Measurements from ENCODE around the gene SHISA6.

SHISA6 gene

DNA sequence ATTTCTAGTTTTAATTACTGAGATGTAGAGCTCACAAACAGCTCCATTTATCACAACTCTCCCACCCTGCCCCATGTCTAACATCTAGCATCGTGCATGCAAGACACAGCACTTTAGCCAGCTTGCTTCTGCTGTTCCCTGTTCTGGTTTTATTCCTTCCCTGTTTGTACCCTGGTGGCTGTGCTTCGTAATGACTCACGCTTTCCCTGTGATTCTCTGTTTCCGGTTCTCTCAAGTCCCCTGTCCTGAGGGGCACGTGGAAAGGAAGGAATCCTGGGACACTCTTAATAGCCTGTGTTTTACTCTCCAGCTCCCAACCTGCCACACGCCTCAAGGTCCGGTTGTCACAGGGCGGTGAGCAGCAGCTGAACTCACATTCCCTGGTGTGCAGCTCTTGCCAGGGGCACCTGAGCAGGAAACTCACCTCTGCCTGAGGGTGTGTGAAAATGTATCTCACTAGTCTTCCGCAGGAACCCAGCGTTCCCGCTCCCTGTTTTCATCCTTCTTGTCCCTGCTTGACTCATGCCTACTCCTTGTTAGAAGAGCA is 10.6 kb downstream of the SHISA6 start:
- in situ Hi-C loops (cut with MboI; ENCODE audit: low pct_unique_long_range_greater_than_20kb, low sequenced_read_pairs, unreplicated experiment): no loop called here
- TF ChIP-seq, protein P1, sequence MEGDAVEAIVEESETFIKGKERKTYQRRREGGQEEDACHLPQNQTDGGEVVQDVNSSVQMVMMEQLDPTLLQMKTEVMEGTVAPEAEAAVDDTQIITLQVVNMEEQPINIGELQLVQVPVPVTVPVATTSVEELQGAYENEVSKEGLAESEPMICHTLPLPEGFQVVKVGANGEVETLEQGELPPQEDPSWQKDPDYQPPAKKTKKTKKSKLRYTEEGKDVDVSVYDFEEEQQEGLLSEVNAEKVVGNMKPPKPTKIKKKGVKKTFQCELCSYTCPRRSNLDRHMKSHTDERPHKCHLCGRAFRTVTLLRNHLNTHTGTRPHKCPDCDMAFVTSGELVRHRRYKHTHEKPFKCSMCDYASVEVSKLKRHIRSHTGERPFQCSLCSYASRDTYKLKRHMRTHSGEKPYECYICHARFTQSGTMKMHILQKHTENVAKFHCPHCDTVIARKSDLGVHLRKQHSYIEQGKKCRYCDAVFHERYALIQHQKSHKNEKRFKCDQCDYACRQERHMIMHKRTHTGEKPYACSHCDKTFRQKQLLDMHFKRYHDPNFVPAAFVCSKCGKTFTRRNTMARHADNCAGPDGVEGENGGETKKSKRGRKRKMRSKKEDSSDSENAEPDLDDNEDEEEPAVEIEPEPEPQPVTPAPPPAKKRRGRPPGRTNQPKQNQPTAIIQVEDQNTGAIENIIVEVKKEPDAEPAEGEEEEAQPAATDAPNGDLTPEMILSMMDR (IDR thresholded peaks at IDR 0.05; ENCODE audit: extremely low read depth, insufficient read depth, missing control alignments): no peak
- no peak for DNase-seq (ENCODE audit: low spot score)

DNA sequence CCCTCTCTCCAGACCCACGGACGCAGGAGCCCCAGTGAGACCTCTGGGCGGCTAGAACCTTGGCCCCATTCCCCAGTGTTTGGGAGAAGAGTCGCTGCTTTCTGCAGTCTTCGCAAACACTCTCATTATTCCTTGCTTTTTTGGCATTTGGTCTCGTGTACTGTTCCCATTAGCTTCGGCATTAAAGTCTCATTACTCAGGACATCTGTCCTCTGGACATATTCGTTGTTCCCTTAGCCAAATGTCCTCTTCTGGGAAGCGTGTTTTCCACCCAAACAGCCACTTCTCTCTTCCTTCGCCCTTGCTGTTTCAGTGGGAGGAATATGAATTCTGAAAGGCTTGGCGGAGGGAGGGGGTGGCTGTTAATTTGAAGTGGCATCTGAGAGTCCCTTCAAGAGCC is 11.1 kb downstream of the SHISA6 start:
- in situ Hi-C loops (cut with MboI; ENCODE audit: low pct_unique_long_range_greater_than_20kb, low sequenced_read_pairs, unreplicated experiment): no loop called here
- TF ChIP-seq, protein P1 (IDR thresholded peaks at IDR 0.05; ENCODE audit: extremely low read depth, insufficient read depth, missing control alignments): no peak
- no peak for DNase-seq (ENCODE audit: low spot score)

DNA sequence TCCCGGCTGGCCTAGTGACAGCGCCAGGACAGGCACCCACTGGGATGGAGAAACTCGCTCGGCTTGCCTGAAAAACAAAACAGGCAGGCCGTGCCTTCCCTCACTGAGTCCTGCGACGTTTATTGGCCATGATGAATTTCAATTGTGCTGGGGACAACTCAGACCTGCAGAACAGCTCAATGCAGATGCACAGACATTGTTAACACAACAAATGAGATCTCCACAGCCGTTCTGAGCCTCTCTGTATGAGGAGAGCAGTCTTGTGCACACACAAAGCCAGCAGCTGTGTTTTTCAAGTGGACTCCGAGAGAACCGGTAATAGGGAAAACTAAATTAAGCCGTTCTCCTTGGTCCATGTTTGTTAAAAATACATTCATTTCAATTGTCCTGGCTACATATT is 15.9 kb downstream of the SHISA6 start:
- TF ChIP-seq, protein P1 (IDR thresholded peaks at IDR 0.05; ENCODE audit: extremely low read depth, insufficient read depth, missing control alignments): no peak
- in situ Hi-C loops (cut with MboI; ENCODE audit: low pct_unique_long_range_greater_than_20kb, low sequenced_read_pairs, unreplicated experiment): no loop called here
- no peak for DNase-seq (ENCODE audit: low spot score)

DNA sequence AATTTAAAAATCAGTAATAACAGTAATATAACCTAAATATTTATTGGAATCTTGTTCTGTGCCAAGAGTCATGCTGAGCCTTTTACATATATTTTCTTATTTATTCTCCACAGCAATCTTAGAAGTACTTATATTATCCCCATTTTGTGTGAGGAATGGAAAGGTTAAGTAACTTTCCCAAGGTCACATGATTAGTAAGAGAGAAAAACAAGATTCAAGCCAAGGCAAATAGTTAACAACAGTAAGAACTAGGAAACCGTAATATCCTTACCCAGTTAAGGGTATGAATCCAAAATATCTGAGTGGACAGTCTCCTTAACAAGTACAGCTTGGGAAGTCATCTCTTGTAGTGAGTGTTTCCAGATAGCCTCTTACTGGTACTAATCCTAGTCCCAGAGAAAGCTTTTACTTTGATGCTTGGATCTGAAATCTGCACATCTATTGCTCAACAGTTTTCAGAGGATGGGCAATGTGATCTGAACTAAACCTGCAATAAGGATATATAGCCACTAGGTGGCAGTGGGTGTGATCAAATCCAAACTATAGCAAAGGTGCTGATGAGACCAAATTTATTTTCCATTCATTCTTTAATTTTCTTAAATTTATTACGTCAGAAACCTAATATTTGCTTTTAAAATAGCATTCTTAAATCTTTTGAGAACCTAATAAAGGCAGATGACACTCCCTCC is 23.3 kb downstream of the SHISA6 start:
- in situ Hi-C loops (cut with MboI; ENCODE audit: low pct_unique_long_range_greater_than_20kb, low sequenced_read_pairs, unreplicated experiment): no loop called here

DNA sequence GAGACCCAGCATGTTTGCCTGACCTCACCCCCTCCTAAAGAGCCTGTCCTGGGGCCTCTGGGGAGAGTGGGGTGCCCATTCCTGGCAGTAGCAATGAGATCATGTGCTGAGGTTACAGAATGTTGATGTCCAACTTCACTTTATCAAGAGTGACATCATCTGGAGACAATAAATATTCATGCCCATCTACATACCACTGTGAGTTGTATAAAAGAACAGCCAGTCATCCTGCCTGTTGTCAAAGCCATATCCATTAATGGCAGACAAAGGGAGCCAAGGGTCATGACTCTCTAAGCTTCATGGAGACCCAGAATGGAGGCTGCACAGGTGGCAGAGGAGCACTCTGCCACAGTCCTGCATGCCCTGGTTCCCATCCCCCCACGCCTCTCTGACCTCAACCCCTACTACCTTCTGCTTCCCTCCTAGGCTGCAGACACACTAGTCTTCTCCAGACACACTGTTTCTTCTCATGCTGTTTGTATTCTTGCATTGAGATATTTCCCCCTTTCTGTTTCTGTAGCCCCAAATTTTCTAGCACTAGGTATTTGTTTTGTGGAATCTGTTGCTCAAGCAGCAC is 27.1 kb downstream of the SHISA6 start:
- no peak for DNase-seq (ENCODE audit: low spot score)
- in situ Hi-C loops (cut with MboI; ENCODE audit: low pct_unique_long_range_greater_than_20kb, low sequenced_read_pairs, unreplicated experiment): no loop called here
- TF ChIP-seq, protein P1 (IDR thresholded peaks at IDR 0.05; ENCODE audit: extremely low read depth, insufficient read depth, missing control alignments): no peak

More for the DNA sequence above, 23.3 kb downstream of the SHISA6 start:
- DNase-seq (ENCODE audit: low spot score): no peak
- TF ChIP-seq, protein P1 (IDR thresholded peaks at IDR 0.05; ENCODE audit: extremely low read depth, insufficient read depth, missing control alignments): peak; percentile 14

DNA sequence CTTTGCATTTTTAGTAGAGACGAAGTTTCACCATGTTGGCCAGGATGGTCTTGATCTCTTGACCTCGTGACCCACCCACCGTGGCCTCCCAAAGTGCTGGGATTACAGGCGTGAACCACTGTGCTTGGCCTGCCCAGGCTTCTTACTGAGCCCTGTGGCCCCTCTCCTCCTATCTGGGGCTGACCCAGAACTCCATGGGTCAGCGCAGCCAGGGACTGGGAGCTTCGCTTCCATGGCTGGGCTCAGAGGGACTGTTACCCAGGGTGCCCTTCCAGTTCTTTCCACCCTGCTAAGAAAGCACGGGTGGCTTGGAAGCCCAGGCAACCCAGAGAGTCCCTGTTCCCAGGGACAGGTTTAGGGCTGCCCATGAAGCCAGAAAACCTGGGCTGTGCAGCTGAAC is 28.2 kb downstream of the SHISA6 start:
- in situ Hi-C loops (cut with MboI; ENCODE audit: low pct_unique_long_range_greater_than_20kb, low sequenced_read_pairs, unreplicated experiment): no loop called here
- TF ChIP-seq, protein P1 (IDR thresholded peaks at IDR 0.05; ENCODE audit: extremely low read depth, insufficient read depth, missing control alignments): no peak
- DNase-seq (ENCODE audit: low spot score): no peak
